Mesothelial cell of epicardium (in vitro differentiated cells): ENCODE results near the gene UFC1. TPM values are rescaled to one million over a fixed set of nuclear protein-coding genes. Genes with fewer than 3 reads are reported as not detected.

Source experiments
- DNase-seq, 2 experiments: peaks; one replicate each; pipeline ENCODE4 v3.0.0; 2021; ENCODE audit warnings: low spot score in 2 of 2; ENCODE audit not compliant: unreplicated experiment in 2 of 2
- H3K27ac Mint-ChIP-seq: 2 replicates; pipeline ENCODE4 v1.8.0; 2021; ENCODE audit warnings: mixed read lengths
- H3K27me3 Mint-ChIP-seq: 2 replicates; pipeline ENCODE4 v1.8.0; 2021; ENCODE audit warnings: low read depth, mixed read lengths
- H3K36me3 Mint-ChIP-seq: 2 replicates; pipeline ENCODE4 v1.8.0; 2021; ENCODE audit warnings: mixed read lengths
- H3K4me1 Mint-ChIP-seq: 2 replicates; pipeline ENCODE4 v1.8.0; 2021; ENCODE audit warnings: mixed read lengths
- H3K4me3 Mint-ChIP-seq: 2 replicates; pipeline ENCODE4 v1.8.0; 2021; ENCODE audit warnings: mild to moderate bottlenecking, moderate library complexity, mixed read lengths
- H3K9me3 Mint-ChIP-seq: 2 replicates; pipeline ENCODE4 v1.8.0; 2021; ENCODE audit warnings: mixed read lengths
- CTCF ChIP-seq: fragments of 200-600 bp; sonication (generic); IDR thresholded peaks from one replicate; pipeline ENCODE4 v1.5.0; 2021; ENCODE audit warnings: antibody characterized with exemption; ENCODE audit not compliant: unreplicated experiment
- total RNA-seq: library from RNA; stranded (reverse); gene quantifications from 3 replicates; pipeline ENCODE4 v1.2.1, GENCODE V29; 2021

Gene UFC1
- total RNA-seq, 1 donor from 2014 or later = 86.2 TPM

GRCh38 chr1:161206411-161207140 is 52.8 kb downstream of the UFC1 start:
- no peak for TF ChIP-seq CTCF
- Mint-ChIP-seq H3K9me3 (no peaks in the 10 kb centered on the region), H3K27me3 (no peaks in the 10 kb centered on the region), H3K27ac (no peak overlapping the region), H3K4me3 (no peak overlapping the region), H3K4me1 (peaks cover 15% of the 10 kb centered on the region), H3K36me3 (peaks cover 35% of the 10 kb centered on the region)
- no peak for DNase-seq

GRCh38 chr1:161207173-161207572 is 53.4 kb downstream of the UFC1 start:
- peaks cover 40% of the 10 kb centered on the region for H3K36me3 Mint-ChIP-seq
- no peak overlapping the region for H3K4me3 Mint-ChIP-seq
- DNase-seq = no peak
- H3K9me3 Mint-ChIP-seq = no peaks in the 10 kb centered on the region
- TF ChIP-seq CTCF = no peak
- no peak overlapping the region for H3K27ac Mint-ChIP-seq
- H3K4me1 Mint-ChIP-seq = peaks cover 12% of the 10 kb centered on the region
- no peaks in the 10 kb centered on the region for H3K27me3 Mint-ChIP-seq

Other genes starting within 250 kb of the UFC1 start
- 0.41 to 0.80 TPM (median 0.72 TPM) in 3 replicates for gene ITLN2, start 199.2 kb upstream of the UFC1 start, total RNA-seq
- 114 to 132 TPM (median 122 TPM) in 3 replicates for gene F11R, start 132.8 kb upstream of the UFC1 start, total RNA-seq
- gene TSTD1, start 115.0 kb upstream of the UFC1 start, total RNA-seq = 53.2 to 60.3 TPM (median 53.7 TPM) in 3 replicates
- gene USF1, start 108.0 kb upstream of the UFC1 start, total RNA-seq = 66.4 to 68.0 TPM (median 66.6 TPM) in 3 replicates
- gene ARHGAP30, start 84.1 kb upstream of the UFC1 start, total RNA-seq = 1.4 to 1.9 TPM (median 1.6 TPM) in 3 replicates
- gene NECTIN4, start 64.4 kb upstream of the UFC1 start, total RNA-seq = 29.9 to 31.5 TPM (median 30.6 TPM) in 3 replicates
- gene KLHDC9, start 55.6 kb upstream of the UFC1 start, total RNA-seq = 4.2 to 5.4 TPM (median 5.4 TPM) in 3 replicates
- 49.7 to 53.2 TPM (median 50.8 TPM) in 3 replicates for gene PFDN2, start 35.9 kb upstream of the UFC1 start, total RNA-seq
- 35.3 to 37.7 TPM (median 35.9 TPM) in 3 replicates for gene NIT1, start 35.9 kb upstream of the UFC1 start, total RNA-seq
- gene DEDD, start 21.3 kb upstream of the UFC1 start, total RNA-seq = 43.7 to 45.0 TPM (median 44.4 TPM) in 3 replicates
- 42.6 to 48.4 TPM (median 47.4 TPM) in 3 replicates for gene USP21, start 5.5 kb downstream of the UFC1 start, total RNA-seq
- gene PPOX, start 12.4 kb downstream of the UFC1 start, total RNA-seq = 48.9 to 49.7 TPM (median 49.0 TPM) in 3 replicates
- gene B4GALT3, start 23.5 kb downstream of the UFC1 start, total RNA-seq = 38.0 to 43.0 TPM (median 40.5 TPM) in 3 replicates
- gene ADAMTS4, start 45.1 kb downstream of the UFC1 start, total RNA-seq = 6.8 to 9.9 TPM (median 9.2 TPM) in 3 replicates
- gene NDUFS2, start 48.4 kb downstream of the UFC1 start, total RNA-seq = 70.1 to 72.0 TPM (median 70.8 TPM) in 3 replicates
- 0.40 to 1.8 TPM (median 1.3 TPM) in 3 replicates for gene FCER1G, start 61.3 kb downstream of the UFC1 start, total RNA-seq
- not detected in 3 replicates for gene APOA2, start 69.7 kb downstream of the UFC1 start, total RNA-seq
- 8.5 to 9.3 TPM (median 9.3 TPM) in 3 replicates for gene TOMM40L, start 72.1 kb downstream of the UFC1 start, total RNA-seq
- not detected in 3 replicates for gene NR1I3, start 84.2 kb downstream of the UFC1 start, total RNA-seq
- 0.25 TPM in 1 of 3 replicates, not detected in the others for gene PCP4L1, start 104.8 kb downstream of the UFC1 start, total RNA-seq
- gene MPZ, start 156.0 kb downstream of the UFC1 start, total RNA-seq = 1.3 to 1.4 TPM (median 1.3 TPM) in 3 replicates
- gene SDHC, start 160.4 kb downstream of the UFC1 start, total RNA-seq = 141 to 147 TPM (median 145 TPM) in 3 replicates
- gene CFAP126, start 213.9 kb downstream of the UFC1 start, total RNA-seq = not detected in 3 replicates